ENCODE data around the gene PSG1.
"Not testable (repeated sequence)": the region's sequence is repeated elsewhere in the genome, so short reads cannot be mapped to it uniquely, and the experiment has no call there.

Gene PSG1

DNA sequence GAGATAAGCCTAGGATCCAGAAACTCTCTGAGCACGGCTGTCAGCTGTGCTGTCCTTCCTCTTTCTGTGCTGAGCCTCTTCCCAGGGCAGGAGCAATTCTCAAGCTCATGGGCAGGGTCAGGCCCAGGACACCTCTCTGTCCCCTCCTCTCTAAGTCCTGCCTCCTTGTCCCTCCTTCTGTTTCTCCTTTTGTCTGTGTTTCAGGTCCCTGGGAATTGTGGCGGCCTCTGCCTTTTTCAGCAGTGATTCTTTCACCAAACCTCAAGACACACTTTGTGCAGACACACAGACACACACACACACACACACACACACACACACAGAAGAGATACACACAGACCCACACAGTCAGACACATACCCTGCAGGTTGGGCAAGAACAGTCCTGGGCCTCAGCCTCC is at the start of gene PSG1:
PSG1 (minus strand) TSS at position 101 of the 400 bp plus-strand sequence. CDS start 132 bp downstream, outside the sequence.
- no peak for DNase-seq

DNA sequence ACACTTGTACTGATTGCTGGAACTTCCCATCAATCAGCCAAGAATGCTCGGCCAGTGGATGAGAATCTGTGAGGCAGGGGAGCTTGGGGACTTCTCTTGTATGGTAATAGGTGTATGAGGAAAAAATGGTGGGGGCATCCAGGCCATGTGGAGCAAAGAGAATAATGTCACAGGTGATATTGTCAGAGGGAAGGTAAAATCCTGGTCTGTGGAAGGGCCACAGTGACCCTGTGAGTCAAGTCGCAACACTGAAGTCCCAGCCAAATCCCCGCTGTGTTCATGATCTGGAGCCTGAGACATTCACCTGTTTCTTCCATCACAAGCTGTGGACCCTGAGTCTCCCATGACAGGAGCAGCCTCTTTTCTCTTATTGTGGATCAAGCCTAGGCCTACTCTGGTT is 49.4 kb upstream of the PSG1 start:
- DNase-seq: no peak

DNA sequence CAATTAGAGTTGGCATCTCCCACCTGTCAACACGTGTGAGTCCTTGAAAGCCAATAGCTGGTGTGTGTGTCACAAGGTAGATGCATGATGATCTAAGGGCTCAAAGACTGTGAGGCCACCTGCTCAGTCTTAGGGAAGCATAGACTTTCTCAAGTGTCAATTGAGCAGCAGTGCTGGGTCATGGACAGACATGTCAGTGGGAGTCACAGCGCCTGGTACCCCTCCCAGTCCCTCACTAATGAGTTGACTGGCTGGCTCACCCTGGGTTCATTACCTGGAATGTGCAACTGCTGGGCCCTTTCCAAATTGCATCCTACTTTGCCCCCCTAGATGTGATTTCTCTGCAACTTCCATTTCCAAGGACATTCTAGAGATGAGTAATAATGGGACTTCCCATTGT is 47.3 kb upstream of the PSG1 start:
- DNase-seq: no peak

DNA sequence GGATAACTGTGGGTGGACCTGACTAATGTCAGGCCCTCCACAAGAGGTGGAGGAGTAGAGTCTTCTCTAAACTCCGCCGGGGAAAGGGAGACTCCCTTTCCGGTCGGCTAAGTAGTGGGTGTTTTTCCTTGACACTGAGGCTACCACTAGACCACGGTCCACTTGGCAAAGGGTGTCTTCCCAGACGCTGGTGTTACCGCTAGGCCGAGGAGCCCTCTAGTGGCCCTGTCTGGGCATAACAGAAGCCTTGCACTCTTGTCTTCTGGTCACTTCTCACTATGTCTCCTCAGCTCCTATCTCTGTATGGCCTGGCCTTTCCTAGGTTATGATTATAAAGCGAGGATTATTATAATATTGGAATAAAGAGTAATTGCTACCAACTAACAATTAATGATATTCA is 43.6 kb upstream of the PSG1 start:
- peak; percentile 81 for DNase-seq

DNA sequence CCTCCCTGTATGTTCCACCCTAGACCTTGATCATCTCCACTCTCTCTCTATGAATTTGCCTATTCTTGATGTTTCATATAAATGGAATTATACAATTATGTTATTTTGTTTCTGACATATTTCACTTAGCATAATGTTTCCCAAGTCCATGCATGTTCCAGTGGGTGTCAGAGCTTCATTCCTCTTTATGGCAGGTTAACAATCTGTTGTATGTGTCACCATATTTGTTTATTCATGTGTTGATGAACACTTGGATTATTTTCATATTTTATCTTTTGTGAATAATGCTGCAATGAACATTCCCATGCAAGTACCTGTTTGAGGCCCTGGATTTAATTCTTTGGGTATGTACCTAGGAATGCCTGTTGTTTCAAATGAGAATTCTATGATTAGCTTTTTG is 41.5 kb upstream of the PSG1 start:
- not testable (repeated sequence) for DNase-seq

DNA sequence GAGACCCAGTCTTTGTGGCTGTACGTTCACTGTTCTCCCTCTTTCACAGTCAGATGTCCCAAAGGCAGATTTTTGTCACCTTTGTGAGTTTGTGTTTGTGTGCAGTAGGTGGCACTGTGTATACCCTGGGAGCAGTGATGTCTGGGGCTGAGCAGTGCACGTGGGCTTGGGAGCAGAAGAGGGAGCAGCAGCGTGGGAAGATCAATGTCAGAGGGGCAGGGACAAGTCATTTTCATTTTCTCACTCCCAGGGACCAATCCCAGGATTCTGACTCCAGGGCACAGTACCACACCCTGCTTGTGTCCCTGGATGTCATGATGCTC is 40.2 kb upstream of the PSG1 start:
- peak; percentile 26 for DNase-seq

DNA sequence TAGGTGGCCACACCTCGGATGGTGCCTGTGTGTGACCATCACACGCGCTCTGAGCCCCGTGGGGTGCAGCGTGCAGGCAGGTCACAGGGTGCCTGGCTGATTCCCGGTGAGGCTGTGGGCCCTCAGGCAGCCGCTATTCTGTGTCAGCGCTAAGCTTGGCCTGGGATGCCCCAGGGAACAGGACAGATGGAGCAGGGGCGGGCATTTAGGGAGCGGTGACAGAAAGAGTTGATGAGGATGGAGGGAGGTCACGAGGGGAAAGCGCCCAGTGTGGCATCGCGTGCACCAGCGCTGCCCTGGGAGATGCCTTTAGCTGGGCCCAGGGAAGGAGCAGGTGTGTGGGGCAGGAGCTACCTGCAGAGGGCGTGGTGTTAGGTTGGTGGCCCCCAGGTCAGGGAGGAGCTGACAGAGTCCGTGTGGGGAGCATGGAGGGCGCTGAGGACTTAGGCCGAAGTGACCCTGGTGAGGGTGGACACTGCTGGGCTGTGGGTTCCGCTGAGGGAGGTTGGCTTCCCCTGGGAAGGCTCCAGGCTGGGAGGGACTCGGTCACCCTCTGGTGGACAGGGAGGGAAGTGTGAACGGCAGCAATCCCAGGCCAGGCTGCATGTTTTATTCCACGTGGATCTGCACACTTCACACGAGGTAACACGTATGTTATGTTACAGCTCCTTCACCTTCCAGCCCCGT is 39.7 kb upstream of the PSG1 start:
- peak; percentile 31 for DNase-seq

DNA sequence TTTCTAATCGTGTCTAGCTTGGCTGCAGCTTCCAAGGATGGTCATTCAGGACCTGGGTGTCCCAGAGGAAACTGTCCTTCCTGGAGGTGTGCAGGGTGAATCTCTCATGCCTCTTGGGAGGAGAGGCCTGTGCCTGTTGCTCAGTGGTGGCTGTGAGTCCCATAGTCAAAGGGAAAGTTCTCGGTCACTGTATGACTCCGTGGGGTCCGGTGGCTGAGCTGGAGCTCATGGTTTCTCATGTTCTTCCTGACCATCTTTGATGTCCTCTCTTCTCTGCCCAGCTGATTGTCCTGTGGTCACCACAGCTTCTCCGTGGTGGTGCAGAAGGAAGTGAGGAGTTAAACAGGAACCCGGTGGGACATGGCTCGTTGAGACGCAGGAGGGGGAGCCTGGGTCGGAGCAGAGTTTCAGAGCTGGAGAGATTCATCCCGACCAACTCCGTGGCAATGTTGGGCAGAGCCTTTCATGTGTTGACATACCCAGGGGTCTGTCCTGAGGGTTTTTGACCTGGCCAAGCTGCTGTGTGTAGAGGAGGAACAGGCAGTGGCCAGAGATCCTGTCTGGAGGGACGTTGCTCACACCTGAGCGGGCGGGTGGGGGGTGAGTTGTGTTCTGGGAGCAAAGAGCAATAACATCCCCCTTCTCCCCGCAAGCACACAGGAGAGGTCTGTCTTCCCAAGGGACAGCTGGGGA is 39.0 kb upstream of the PSG1 start:
- not testable (repeated sequence) for DNase-seq

DNA sequence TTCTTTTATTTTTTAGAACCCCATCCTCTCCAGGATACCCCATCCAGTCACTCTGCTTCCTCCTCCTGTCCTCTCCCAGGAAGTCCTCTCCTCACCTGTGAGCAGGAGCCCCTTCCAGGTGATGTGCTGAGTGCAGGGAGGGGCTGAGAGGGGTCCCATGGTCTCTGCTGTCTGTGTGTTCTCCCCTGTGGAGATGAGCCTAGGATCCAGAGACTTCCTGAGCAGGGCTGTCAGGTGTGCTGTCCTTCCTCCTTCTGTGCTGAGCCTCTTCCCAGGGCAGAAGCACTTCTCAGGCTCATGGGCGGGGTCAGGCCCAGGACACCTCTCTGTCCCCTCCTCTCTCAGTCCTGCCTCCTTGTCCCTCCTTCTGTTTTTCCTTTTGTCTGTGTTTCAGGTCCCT is 38.1 kb upstream of the PSG1 start, which contains the start of gene PSG6:
PSG6 (minus strand) TSS at position 261 of the 400 bp plus-strand sequence; CDS start at position 159, 102 bp downstream.
- DNase-seq: peak; percentile 23

DNA sequence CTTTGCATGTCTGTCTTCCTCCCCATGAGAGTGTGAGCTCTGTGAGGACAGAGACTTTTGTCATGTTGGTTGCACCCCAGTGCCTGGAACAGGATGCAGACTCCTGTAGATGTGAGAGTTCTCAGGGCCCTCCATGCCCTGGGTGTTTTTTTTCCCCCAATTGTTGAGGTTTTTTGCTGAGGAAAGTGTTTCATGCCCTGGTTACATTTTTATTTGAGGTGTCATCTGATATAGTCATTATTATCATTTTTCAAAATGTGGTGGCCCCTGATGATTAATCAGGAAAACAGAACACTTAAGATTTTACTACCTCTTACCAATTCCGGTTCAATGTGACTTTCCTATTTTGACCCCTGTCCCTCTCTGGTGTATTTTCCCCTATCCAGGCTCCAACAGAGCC is 37.4 kb upstream of the PSG1 start:
- peak; percentile 69 for DNase-seq

DNA sequence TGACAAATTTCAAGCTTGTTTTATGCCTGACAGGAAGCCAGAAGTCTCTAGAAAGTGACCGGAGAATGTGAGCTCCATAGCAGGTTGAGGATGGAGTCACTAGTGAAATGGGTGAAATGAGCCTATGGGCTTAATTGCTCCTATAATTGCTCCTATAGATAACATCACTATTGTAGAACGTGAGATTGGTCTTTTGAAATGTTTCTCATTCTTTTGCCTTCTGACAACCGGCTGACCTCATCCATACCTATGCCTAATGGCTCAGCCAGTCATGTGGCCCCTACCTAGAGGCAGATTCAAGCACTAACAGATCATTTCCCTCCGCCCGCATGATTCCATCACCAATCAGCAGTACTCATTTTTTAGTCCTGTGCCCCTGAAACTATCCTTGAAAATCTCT is 34.0 kb upstream of the PSG1 start:
- not testable (repeated sequence) for DNase-seq

DNA sequence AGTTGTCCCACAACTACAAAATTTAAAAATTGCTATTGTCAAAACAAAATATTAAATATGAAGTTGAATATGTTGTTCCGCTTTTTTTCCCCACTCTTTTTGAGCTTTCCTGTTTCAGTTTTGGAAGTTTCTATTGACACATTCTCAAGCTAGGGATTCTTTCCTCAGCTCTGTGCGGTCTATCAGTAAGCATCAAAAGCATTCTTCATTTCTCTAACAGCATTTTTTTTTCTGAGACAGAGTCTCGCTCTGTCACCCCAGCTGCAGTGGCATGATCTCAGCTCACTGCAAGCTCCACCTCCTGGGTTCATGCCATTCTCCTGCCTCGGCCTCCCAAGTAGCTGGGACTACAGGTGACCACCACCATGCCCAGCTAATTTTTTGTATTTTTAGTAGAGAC is 33.4 kb upstream of the PSG1 start:
- DNase-seq: not testable (repeated sequence)

DNA sequence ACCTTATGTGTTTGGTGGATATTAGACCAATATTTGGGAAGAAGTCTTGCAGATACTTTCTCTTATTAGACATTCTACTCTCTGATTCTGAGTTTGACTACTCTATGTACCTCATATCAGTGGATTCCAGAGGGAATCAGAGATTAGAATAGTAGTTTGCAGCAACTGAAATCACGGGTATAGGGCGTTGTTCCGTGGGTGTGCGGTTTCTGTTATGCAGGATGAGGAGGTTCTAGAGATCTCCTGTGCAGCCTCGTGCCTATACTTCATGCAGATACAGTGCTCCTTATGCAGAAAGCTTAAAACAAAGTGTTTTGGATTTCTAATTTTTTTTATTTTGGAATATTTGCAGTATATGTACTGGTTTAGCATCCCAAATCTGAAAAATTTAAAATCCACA is 32.2 kb upstream of the PSG1 start:
- DNase-seq: not testable (repeated sequence)

DNA sequence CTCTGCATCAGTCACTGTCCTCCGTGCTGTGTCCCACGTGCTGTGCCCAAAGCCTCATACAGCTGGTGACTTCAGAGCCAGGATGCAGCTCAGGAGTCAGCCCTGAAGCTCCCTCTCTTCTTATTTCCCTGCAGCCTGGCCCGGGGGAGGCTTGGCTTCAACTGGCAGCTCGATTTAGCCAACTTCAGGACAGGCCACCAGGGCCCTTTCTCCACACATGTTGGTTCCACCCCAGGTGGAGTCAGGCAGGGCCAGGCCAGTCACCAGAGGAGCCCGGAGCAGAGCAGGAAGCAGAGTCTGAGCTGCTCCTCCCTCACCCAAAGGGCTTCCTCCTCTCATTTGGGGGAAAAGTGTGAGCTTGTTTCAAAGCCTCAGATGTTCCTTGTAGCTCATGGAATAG is 26.6 kb upstream of the PSG1 start:
- not testable (repeated sequence) for DNase-seq

DNA sequence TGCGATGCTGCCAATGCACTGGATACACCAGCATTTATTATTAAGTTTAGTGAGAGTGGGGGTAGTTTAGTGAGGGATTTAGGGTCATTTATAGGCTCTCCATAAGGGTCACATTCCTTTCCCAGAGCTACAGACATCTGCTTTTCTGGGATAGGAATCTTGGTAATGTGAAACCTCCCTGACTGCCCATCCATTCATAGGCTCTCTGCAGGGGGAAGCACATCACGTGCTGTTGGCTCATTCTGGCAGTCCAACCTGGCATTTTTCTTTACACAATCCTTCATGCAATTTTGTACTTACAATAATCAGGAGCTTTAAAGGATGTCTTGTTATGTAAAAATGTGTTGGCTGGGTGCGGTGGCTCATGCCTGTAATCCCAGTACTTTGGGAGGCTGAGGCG is 21.0 kb upstream of the PSG1 start:
- DNase-seq: peak; percentile 28

DNA sequence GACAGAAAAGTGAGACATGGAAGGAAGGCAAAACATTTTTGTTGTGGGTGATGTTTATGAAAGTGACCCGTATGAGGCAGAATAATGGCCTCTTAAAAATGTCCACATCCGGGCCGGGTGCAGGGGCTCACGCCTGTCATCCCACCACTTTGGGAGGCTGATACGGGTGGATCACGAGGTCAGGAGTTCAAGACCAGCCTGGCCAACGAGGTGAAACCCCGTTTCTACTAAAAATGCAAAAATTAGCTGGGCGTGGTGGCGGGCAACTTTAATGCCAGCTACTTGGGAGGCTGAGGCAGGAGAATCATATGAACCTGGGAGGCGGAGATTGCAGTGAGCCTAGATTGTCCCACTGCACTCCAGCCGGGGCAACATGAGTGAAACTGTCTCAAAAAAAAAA is 20.2 kb upstream of the PSG1 start:
- DNase-seq: not testable (repeated sequence)

DNA sequence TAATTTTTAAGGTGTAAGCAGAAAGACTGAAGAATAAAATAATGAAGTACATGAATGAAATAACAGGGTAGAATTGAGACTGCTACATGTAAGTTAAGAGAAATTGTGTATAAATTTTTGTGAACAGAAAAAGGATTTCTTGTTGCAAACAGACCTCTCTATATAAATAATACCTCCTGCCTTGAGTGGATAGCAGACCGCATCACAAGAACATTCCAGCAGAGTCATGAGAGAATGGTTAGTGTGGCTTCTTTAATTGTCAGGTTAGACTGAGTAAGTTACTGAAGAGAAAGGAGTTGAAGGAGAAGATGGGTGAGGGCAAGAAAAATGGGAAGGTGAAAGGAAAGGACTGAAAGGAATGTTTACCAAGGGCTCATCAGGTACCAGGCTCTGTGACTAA is 19.6 kb upstream of the PSG1 start:
- DNase-seq: peak; percentile 44

DNA sequence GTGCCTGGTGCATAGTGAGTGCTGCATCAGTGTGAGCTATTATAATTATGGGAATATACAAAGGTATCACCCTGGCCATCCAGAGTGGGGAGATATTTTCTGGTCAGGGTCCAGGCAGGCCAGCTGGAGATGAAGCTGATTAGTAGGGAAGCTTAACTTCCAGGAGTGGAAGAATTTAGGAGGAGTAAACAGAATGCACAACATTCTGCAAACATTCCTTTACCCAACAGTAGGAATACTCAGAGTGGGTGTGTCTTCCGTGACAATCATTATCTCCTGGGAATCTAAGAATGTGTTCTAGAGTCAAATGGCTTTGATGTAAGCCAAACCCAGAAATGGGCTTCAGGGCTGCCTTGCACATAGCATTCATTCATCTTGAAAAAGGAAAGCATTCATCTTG is 19.1 kb upstream of the PSG1 start:
- peak; percentile 73 for DNase-seq

DNA sequence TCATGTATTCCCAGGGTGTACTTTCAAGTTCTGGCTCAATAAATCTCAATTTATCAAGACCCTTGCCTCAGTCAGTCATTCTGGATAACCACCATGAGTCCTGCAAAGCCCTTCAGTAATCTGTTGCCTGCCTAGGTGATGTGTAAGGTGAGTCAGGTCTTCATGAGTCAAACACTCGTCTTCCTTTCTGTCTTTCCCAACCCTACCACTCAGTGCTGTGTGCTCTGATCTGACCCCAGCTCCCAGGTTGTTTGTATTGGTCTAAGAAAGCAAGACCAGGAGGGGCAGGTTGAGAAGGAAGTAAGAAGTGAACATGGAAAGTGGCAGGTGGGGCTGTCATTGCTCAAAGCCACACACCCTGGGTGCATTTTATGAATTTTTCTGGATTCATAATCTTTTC is 18.2 kb upstream of the PSG1 start:
- not testable (repeated sequence) for DNase-seq

DNA sequence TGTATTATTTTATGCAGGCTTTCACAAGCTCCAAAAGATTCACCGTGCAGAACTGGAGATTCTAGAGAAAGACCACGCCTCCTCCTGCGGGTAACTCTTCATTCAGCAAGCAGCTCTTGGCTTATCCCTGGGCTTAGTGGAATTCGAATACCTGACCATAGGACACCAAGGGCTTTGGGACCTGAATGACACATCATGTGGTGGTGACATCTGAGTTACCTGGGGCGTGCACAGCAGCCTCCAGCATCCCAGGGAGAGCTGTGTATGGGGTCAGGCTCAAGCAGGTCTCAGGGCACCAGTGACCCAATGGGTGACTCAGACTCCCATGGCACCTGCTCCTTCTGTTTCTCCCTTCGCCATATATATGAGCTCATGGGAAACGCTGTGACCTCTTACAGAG is 10.9 kb upstream of the PSG1 start:
- not testable (repeated sequence) for DNase-seq

DNA sequence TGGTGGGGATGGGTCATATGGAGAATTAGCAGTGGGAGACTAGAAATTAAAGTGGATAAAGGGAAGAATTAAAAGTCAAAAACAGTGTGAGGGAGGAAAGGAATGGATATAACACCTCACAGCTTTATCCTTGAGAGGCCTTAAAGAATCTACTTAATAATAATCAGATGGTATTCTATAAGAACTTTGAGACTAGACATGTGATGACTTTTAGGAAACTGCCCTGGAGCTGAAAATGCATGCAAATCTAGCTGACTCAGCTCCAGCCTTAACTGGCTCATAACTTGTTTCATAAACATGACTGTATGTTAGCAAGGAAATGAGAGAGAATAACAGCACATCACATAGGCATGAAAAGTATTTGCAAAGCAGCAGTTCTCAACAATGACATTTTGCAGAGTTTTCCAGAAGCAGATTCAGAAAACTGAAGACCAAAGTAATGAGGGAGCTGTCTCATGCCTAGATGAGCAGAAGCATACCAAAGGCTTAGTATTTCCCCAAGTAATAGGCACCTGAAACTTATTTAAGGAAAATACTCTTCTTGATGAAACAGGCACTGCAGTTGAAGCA is 8.4 kb upstream of the PSG1 start:
- DNase-seq: not testable (repeated sequence)

DNA sequence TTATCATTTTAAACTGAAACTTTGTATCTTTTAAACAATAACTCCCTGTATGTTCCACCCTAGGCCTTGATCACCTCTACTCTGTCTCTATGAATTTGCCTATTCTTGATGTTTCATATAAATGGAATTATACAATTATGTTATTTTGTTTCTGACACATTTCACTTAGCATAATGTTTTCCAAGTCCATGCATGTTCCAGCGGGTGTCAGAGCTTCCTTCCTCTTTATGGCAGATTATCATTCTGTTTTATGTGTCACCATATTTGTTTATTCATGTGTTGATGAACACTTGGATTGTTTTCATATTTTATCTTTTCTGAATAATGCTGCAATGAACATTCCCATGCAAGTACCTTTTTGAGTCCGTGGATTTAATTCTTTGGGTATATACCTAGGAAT is 3.2 kb upstream of the PSG1 start:
- DNase-seq: not testable (repeated sequence)

DNA sequence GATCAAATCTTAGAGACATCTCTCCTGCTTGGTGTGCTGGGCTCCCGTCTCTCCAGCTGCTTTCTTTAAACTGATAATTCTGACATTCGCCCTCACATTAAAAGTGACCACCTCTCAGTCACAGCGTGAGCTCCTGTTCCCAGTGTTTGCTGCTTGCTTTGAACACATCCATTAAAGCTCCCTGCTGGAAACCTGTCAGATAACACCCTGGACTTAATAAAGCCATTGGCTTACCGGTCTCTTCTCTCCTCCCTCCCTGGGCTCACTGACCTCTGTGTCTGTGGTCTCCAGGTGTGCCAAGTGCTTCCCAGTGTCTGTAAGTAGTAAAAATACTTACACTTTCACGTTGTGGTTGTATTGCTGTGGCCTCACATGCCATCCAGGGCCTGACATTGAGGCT is 2.5 kb upstream of the PSG1 start:
- DNase-seq: not testable (repeated sequence)

DNA sequence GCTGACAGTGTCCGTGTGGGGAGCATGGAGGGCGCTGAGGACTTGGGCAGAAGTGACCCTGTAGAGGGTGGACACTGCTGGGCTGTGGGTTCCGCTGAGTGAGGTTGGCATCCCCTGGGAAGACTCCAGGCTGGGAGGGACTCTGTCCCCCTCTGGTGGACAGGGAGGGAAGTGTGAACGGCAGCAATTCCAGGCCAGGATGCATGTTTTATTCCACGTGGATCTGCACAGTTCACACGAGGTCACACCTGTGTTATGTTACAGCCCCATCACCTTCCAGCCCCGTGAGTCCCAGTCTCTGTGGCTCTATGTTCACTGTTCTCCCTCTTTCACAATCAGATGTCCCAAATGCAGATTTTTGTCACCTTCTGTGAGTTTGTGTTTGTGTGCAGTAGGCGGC is 1.8 kb upstream of the PSG1 start:
- peak; percentile 47 for DNase-seq
